ENCODE data around the gene UBE2N. TPM values are rescaled to one million over a fixed set of nuclear protein-coding genes. Genes with fewer than 3 reads are reported as not detected.
A peak's percentile ranks its signal among the peaks of the same experiment; 100 is the strongest.

The UBE2N gene
- total RNA-seq, 1 donor from 2014 or later, result 150 TPM

- peaks cover 2% of the 10 kb centered on the region for H3K4me1 Mint-ChIP-seq (ENCODE audit: unreplicated experiment)
Observed at GRCh38 chr12:93447555-93448290, 6.0 kb upstream of the UBE2N start.

GRCh38 chr12:93443576-93443975 is 1.8 kb upstream of the UBE2N start:
- DNase-seq (ENCODE audit: low spot score), result no peak
- H3K27me3 Mint-ChIP-seq (ENCODE audit: unreplicated experiment), result peaks cover 12% of the 10 kb centered on the region
- no peak overlapping the region for H3K27ac Mint-ChIP-seq (ENCODE audit: unreplicated experiment)
- H3K36me3 Mint-ChIP-seq (ENCODE audit: low read depth, unreplicated experiment), result peaks cover 10% of the 10 kb centered on the region
- no peak overlapping the region for H3K4me3 Mint-ChIP-seq (ENCODE audit: unreplicated experiment)
- no peaks in the 10 kb centered on the region for H3K9me3 Mint-ChIP-seq (ENCODE audit: unreplicated experiment)
- H3K4me1 Mint-ChIP-seq (ENCODE audit: unreplicated experiment), result peaks cover 28% of the 10 kb centered on the region
- TF ChIP-seq CTCF (IDR thresholded peaks at IDR 0.05; ENCODE audit: unreplicated experiment), result no peak

More at GRCh38 chr12:93447555-93448290, 6.0 kb upstream of the UBE2N start:
- peaks cover 5% of the 10 kb centered on the region for H3K27me3 Mint-ChIP-seq (ENCODE audit: unreplicated experiment)
- no peaks in the 10 kb centered on the region for H3K9me3 Mint-ChIP-seq (ENCODE audit: unreplicated experiment)
- TF ChIP-seq CTCF (IDR thresholded peaks at IDR 0.05; ENCODE audit: unreplicated experiment), result no peak
- DNase-seq (ENCODE audit: low spot score), result no peak
- H3K36me3 Mint-ChIP-seq (ENCODE audit: low read depth, unreplicated experiment), result no peaks in the 10 kb centered on the region
- H3K4me3 Mint-ChIP-seq (ENCODE audit: unreplicated experiment), result no peak overlapping the region
- H3K27ac Mint-ChIP-seq (ENCODE audit: unreplicated experiment), result no peak overlapping the region

GRCh38 chr12:93442411-93443340 is 929 bp upstream of the UBE2N start:
- Mint-ChIP-seq H3K27ac (ENCODE audit: unreplicated experiment) (peak overlapping the region; percentile 99), H3K9me3 (ENCODE audit: unreplicated experiment) (no peaks in the 10 kb centered on the region), H3K4me1 (ENCODE audit: unreplicated experiment) (peaks cover 37% of the 10 kb centered on the region), H3K27me3 (ENCODE audit: unreplicated experiment) (peaks cover 12% of the 10 kb centered on the region), H3K36me3 (ENCODE audit: low read depth, unreplicated experiment) (peaks cover 10% of the 10 kb centered on the region), H3K4me3 (ENCODE audit: unreplicated experiment) (peak overlapping the region; percentile 97)
- no peak for DNase-seq (ENCODE audit: low spot score)
- no peak for TF ChIP-seq CTCF (IDR thresholded peaks at IDR 0.05; ENCODE audit: unreplicated experiment)

- Mint-ChIP-seq H3K4me1 (ENCODE audit: unreplicated experiment) (peaks cover 44% of the 10 kb centered on the region), H3K4me3 (ENCODE audit: unreplicated experiment) (peak overlapping the region; percentile 98), H3K27me3 (ENCODE audit: unreplicated experiment) (peaks cover 13% of the 10 kb centered on the region), H3K27ac (ENCODE audit: unreplicated experiment) (peak overlapping the region; percentile 97), H3K9me3 (ENCODE audit: unreplicated experiment) (no peaks in the 10 kb centered on the region), H3K36me3 (ENCODE audit: low read depth, unreplicated experiment) (peaks cover 10% of the 10 kb centered on the region)
- peak; percentile 51 for DNase-seq (ENCODE audit: low spot score)
- no peak for TF ChIP-seq CTCF (IDR thresholded peaks at IDR 0.05; ENCODE audit: unreplicated experiment)
Observed at GRCh38 chr12:93441081-93441616, 598 bp downstream of the UBE2N start.
